Superior temporal gyrus (tissue), 1 donor: Measurements from ENCODE around the gene ID1.

Source experiments
- DNase-seq: peaks from one replicate; pipeline ENCODE4 v3.0.0-alpha.2; 2016; ENCODE audit errors: extremely low spot score

Gene ID1, protein sequence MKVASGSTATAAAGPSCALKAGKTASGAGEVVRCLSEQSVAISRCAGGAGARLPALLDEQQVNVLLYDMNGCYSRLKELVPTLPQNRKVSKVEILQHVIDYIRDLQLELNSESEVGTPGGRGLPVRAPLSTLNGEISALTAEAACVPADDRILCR

DNA sequence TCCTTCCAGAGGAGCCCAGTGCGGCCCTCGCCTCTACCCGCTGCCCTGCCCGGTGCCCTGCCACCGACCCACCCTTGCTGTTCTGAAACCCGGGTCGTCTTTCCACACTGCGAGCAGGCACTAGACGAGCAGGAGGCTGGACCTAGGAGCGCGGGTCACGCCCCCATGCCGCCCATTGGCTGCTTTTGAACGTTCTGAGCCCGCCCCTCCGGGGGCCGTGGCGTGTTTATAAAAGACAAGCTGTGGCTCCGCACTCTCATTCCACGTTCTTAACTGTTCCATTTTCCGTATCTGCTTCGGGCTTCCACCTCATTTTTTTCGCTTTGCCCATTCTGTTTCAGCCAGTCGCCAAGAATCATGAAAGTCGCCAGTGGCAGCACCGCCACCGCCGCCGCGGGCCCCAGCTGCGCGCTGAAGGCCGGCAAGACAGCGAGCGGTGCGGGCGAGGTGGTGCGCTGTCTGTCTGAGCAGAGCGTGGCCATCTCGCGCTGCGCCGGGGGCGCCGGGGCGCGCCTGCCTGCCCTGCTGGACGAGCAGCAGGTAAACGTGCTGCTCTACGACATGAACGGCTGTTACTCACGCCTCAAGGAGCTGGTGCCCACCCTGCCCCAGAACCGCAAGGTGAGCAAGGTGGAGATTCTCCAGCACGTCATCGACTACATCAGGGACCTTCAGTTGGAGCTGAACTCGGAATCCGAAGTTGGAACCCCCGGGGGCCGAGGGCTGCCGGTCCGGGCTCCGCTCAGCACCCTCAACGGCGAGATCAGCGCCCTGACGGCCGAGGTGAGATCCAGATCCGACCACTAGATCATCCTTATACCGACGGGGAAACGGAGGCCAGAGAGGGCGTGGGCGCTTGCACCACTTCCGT is at the start of gene ID1:
ID1 (plus strand) TSS at position 259 of the 871 bp plus-strand sequence; CDS start at position 358, 99 bp downstream.
- peak; percentile 97 for DNase-seq

DNA sequence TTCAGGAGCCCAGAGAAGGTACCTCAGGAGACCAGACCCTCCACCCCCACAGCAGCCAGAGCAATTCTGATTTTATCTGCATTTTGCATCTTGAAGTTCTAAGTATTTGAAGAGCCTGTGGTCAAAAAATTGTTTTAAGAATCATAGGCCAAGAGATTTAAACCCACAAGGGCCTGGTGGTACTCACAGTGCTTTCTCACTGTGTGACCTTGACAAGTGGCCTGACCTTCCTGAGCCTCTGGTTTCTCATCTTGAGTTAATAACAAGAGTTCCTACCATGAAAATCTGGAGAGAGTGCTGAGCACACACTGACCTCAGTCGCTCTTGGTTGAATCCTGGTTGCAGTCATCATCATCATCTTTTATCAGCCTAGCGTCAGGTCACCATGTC is 45.4 kb upstream of the ID1 start:
- DNase-seq, result no peak

DNA sequence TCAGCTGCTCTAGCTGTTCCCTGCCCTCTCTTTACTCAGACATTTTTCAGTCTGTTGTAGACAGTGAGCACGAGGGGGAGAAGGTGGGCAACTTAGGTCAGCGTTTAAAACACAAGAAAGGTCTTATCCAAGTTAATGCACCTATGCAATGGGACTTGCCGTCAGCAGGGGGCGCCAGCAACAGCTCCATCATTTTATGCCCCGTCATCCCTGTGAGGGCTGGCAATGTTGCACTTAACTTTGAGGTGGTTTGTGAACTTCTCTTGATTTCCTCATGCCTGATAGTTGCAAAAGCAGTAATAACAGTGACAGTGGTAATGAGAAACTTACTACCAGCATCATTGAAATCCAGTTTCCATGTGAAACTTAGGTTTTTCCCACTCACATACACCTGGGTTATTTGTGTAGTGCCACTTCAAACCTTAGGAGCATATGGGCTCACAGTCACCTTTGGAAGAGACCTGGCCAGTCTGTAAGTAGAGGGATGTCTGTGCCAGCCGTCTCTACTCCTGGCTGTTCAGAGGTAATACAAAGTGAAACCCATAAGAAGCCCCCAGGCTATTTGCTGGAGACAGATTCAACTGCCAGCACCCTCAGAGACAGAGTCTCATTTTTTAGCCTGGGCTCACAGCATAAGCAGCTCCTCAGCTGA is 44.9 kb upstream of the ID1 start:
- peak; percentile 76 for DNase-seq

DNA sequence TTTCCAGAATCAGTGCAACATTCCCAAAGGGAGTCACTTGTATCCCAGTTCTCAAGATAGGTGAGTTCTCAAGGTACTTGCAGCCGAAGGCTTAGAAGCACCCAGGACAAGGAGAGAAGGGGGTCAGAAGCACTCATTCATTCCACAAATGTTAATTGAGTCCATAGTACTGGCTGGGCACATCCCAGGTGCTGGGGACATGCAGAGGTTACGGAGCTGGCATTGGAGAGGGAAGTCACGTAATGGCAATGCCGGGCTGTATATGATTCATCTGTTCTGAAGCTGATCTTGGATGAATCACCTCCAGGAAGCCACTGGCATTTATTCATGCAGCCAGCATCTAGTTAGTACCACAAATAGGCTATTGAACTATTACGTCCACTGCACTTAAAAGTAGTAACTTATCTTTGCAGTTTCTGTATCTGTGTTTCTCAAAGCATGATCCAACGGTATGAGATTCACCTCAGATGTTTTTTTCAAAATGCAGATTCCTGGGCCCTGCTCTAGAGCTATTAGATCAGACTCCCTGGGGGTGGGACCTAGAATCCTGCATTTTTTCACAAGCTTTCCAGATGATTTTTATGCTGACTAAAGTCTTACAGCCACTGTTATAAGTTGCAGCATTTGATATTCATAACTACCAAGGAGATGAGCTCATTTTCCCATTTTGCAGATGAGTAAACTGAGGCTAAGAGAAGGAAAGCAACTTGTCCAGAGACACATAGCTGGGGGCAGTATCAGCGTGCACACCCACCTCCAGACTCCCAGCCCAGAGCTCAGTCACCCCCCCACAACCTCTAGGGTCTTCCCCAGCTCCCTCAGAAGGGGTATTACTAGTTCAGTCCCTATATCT is 44.1 kb upstream of the ID1 start:
- DNase-seq, result peak; percentile 28

DNA sequence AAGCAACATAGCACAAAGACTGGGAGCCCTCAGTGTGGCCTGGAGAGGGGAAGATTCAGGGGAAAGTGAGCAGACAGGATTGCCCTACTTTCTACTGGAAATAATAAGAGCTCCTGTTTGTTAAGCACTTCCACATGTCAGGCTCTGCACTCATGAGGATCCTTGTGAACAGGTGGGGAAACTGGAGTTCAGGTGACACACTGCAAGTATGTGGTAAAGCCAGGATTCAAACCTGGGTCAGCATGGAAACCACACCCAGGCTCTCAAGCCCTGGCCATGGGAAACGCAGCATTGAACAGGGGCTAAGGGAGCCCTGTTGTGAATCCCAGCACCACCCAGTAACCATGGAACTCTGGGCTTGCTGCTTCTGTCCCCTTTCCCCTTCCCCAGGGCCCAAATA is 42.8 kb upstream of the ID1 start:
- DNase-seq, result no peak

DNA sequence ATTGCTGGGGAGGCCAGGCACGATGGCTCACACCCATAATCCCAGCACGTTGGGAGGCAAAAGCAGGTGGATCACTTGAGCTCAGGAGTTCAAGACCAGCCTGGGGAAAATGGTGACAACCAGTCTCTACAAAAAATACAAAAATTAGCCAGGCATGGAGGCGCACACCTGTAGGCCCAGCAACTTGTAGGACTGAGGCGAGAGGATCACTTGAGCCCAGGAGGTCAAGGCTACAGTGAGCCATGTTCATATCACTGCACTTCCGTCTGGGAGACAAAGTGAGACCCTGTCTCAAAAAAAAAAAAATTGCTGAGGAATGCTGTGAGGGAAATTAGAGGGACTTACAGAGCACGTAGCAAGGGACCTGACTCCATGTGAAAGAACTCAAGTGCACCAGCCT is 40.8 kb upstream of the ID1 start:
- no peak for DNase-seq

DNA sequence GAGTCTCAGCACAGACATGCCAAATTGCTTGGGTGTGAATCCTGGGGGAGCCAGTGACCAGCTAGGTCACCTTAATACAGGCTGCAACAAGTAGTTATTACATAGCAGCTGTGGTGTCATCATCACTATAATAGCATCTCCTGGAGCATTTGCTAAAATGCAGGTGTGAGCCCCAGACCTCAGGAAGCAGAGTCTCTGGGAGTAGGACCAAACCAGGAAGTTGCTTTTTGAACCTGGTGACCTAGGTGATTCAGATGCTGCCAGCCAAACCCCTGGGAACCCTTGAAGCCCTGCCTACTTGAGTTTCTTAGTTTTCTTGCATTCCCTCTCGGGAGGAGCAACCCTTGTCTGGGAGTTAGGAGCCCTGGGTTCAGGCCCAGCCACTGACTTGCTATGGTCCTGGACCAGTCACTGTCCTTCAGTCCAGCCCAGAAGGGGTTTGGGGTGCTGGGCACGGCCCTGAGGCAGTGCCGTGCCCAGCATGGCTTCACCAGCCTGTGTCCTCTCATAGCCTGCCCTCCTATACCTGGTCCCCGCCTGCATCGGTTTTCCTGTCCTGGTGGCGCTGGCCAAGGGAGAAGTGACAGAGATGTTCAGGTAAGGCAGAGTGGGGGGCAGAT is 39.3 kb upstream of the ID1 start:
- DNase-seq, result no peak

DNA sequence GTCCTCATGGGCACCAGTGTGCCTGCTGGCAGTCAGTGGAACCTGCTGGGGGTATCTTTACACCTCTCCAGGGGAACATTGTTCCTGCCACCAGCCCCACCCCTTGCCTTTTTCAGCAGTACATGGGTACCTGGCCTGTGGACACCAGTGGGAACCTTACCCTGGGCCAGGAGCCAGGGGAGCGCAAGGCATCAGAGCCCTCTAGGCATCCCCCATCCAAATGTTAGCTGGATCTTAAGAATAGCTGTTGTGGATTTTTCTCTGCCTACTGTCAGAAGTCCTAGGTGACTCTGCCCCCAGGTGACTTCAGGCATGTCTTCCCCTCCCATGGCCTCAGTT is 38.8 kb upstream of the ID1 start:
- no peak for DNase-seq

DNA sequence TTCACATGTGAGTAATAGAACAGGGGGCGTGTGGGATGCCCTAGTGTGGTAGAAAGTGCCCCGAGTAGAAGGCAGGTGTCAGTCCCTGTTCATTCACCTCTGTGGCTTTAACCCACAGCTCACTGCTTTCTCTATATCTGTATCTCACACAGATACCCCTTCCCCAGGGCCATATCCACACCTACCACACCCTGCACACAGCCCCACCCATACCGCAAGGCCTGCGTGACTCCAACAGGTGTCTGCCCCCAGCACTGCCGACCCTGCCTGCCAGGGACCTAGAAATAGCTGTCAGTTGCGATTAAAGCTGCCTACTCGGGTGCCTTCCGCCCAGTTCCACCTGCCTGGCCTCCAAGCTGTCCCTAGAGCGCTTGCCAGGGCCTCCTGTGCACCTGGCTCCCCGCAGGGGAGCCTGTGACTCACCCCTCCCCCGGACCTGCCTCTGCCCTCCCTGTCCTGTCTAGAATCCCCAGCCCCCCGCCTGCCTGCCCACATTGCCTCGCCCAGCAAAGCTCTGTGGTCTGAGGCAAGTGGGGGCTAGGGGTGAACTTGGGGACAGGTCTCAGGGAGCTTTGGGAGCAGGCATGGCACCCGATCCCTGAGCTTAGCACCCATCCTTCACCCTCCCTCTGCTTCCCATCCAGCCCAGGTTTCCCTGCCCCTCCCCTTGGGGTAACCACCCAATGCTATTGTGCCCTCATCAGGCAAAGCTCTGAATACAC is 38.3 kb upstream of the ID1 start:
- DNase-seq, result no peak

DNA sequence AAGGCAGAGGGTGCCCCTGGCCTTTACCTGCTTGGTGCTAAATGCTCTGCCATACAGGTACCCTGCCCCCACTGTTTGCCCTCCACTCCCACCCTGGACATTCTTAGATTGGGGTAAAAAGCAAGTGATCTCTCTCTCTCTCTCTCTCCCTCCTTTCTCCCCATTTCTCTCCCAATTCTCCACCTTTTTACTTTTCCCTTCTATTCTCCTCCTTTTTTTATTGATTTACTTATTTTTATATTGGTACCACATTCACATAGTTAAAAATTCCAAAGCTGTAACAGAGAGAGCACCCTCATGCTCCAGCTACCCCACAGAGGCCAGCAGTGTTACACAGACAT is 37.7 kb upstream of the ID1 start:
- no peak for DNase-seq

DNA sequence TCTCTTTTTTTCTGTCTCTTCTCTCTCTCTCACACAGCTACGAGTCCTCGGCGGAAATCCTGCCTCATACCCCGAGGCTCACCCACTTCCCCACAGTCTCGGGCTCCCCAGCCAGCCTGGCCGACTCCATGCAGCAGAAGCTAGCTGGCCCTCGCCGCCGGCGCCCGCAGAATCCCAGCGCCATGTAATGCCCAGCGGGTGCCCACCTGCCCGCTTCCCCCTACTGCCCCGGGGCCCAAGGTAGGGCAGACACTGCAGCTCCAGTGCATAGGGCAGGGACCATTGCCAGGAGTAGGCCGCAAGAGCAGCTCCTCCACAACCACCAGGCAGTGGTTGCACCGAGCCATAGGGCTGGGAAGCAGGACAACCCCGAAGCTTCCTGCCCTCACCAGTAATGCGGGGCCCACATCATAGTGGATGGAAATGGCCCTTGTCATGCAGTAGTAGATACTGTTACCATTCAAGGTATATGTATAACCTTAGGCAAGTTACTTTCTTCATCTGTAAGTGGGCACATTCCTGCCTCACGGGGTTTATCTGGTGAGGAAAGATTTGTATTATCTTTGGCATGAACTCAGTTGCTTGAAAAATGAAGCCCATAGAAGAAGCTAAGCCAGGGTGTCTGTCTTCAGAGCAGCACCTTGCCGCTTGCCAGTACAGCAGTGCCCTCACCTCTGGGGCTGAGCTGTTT is 36.9 kb upstream of the ID1 start:
- no peak for DNase-seq

DNA sequence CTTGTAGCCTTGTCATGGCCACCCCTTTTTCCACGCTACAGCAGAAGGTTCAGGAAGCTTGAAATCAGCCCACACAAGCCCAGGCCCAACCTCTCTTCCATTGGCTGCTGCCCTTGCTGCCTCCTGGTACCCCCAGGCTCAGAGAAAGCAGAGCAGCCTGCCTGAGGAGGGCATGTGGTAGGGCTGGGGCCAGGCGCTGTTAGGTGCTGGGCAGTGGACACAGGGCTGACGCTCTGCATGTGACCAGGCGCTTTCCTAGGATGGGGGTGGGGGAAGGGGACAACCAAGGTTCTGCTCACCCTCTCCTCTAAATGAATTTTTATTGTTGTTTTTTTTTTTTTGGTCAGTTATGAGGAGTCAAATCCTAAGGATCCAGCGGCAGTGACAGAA is 36.3 kb upstream of the ID1 start:
- no peak for DNase-seq

DNA sequence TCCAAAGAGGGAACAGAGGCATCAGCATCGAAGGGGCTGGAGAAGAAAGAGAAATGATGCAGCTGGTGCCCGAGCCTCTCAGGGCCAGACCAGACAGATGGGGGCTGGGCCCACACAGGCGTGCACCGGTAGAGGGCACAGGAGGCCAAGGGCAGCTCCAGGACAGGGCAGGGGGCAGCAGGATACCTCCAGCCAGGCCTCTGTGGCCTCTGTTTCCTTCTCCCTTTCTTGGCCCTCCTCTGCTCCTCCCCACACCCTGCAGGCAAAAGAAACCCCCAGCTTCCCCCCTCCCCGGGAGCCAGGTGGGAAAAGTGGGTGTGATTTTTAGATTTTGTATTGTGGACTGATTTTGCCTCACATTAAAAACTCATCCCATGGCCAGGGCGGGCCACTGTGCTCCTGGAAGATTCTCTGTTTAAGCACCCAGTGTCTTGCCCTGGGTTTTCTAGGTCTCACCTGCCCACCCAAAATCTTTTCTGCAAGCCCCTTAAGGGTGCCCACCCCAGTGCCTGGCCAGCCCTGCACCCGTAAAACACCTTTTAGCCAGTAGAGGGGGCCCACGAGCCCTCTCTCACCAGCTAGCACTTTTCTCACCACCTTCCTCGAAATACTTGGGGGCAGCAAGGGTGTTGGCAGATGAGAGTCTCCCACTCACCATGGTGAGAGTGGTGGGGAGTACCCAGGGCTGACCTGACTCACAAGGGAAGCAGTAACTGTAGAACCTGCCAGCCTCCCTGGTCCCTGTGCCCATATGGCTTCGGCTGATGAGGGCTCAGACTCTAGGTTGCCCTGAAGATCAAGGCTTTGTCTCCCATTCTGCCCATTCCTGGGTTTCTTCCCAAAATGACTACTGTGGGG is 35.7 kb upstream of the ID1 start:
- DNase-seq, result peak; percentile 82

DNA sequence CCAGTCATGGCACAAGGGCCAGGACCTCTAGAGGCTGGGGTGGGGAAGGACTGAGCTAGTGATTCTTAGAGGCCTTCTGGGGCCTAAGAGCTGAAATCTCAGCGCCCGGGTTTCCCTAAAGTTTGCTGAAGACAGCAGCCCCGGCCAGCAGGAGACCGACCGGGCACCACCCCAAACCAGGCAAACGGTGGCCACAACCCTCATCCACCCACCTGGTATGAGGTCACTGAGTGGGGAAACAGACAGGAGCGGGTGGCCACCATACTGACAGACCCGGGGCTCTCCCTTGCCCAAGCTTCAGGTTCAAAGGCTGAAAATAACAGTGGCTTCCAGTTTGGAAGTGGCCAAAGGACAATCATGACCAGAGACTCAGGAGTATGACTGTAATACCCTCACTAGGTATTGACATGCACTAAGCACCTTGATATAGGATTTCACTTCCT is 35.0 kb upstream of the ID1 start:
- no peak for DNase-seq

DNA sequence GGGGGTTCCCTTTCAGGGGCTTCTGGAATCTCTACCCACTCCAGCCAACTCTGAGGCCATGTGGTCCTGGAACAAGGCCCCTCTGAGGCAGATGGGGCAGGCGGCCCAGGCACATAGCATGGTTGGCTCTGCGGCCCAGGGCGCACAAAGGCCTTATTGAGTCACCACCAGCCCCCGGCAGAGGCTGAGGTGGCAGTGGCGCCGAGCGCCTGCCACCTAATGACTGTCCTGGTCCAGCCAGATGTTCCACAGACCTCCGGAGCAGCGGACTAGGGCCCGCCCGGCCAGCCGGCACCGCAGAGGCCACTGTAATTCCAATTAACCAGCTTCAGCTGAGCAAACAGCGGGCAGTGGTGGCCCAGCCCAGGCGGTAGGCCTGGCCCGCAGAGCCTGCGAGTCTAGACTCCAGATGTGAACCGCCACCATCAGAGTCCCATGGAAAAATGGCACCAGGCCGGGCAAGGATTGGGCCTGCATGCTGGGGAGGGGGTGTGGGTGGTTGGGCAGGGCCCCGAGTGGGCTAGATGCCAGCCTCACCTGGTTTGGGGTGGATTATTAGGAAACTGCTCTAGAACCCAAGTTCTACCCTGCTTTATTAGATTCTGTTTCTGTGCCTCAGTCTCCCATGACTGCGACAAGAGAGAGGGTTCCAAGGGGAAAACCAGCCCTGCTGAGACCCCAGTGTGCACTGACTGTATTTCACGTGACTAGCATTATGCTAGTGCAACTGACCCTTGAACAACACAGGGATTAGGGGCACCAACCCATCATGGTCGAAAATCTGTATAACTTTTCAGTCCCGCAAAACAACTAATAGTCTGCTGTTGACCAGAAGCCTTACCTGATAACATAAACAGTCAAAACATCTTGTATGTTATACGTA is 34.1 kb upstream of the ID1 start:
- DNase-seq, result peak; percentile 88

DNA sequence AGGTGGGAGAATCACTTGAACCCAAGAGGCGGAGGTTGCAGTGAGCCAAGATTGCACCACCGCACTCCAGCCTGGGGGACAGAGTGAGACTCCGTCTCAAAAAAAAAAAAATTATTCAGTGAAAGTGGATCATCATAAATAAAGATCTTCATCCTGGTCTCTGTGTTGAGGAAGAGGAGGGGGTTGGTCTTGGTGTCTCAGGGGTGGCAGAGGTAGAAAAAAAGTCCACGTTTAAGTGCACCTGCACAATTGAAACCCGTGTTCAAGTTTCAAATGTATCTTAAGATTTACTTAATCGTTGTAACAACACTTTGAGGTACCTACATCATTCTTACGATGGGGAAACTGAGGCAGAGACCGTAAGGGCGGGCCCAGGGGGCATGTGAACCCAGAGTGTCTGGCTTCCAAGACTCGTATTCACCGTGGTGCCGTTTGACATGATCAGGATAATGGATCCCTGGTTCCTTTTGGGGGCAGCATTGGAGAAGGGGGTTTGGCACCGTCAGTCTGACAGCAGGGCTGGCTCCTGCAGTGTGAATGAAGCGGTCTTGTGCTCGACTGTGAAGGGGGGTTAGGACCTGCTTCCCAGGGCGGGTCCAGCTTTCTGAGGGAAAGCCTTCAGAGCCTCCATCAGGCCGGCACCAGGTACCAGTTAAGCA is 32.9 kb upstream of the ID1 start:
- DNase-seq, result no peak

DNA sequence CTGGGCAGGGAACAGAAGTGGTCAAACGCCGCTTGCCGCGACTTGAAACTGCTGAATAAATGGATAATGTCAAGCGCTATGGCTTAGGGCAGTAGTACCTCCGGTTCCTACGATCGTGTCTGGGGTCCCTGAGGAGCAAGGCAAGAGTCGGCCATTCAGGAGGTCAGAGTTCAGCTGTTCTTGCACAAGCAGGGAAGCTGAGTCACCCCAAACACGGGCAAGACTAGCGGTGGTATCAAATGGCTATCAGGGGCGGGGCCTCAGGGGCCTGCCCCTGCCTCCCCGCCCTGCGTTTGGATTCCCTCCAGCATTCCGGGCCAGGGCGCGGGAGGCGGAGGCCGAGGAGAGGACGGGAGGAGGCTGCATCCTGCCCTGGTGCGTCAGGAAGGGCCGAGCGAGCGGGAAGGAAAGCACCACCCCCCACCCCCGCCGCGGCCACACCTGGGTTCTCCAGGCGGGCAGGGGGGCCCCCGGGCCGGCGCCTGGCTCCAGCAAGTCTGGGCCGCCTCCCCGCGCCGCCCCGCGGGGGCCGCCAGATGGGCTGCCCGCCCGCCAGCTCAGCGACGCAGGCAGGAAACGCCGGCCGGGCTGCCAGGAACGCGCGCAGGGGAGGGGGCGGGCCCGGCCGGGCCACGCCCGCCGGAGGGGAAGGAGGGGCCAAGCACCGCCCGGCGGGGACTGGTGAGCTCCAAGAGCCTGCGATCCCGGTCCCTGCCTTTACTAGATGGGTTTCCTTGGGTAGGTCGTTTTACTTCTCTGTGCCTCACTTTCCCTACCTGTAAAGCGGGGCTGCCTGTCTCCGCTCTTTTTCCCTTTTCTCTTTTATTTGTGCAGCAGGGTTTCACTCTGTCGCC is 32.2 kb upstream of the ID1 start:
- DNase-seq, result peak; percentile 82
